Measurements from ENCODE around the gene ETS2. TPM values are rescaled to one million over a fixed set of nuclear protein-coding genes. Genes with fewer than 3 reads are reported as not detected.
"Not testable (repeated sequence)": the region's sequence is repeated elsewhere in the genome, so short reads cannot be mapped to it uniquely, and the experiment has no call there.

ETS2 gene
- polyA plus RNA-seq, 1 donor: 140 TPM

- H3K27me3 ChIP-seq (ENCODE audit: control insufficient read depth, insufficient read depth, low read length): no peaks in the 10 kb centered on the region
- peak overlapping the region; percentile 84 for H3K27ac ChIP-seq (ENCODE audit: low read length)
- 60% methylated on average over 2 of the region's 19 CpGs for WGBS (ENCODE audit: insufficient coverage, low lambda C conversion rate)
- peaks cover 22% of the 10 kb centered on the region for H3K4me1 ChIP-seq (ENCODE audit: control insufficient read depth, insufficient read depth, low read length)
- DNase-seq: peak; percentile 71 to 86
- H3K36me3 ChIP-seq (ENCODE audit: control insufficient read depth, insufficient read depth, low read length): peaks cover 57% of the 10 kb centered on the region
- H3K9me3 ChIP-seq (ENCODE audit: control insufficient read depth, low read depth, low read length): peaks cover 3% of the 10 kb centered on the region
- no peak overlapping the region for H3K4me3 ChIP-seq (ENCODE audit: low read length)
Measured at GRCh38 chr21:38824124-38824822, 18.5 kb downstream of the ETS2 start.

GRCh38 chr21:38825269-38825668 lies 19.5 kb downstream of the ETS2 start:
- no CpG with 5 or more reads among the region's 4 CpGs for WGBS (ENCODE audit: insufficient coverage, low lambda C conversion rate)
- Histone ChIP-seq H3K4me1 (ENCODE audit: control insufficient read depth, insufficient read depth, low read length) (peaks cover 22% of the 10 kb centered on the region), H3K36me3 (ENCODE audit: control insufficient read depth, insufficient read depth, low read length) (peaks cover 47% of the 10 kb centered on the region)

GRCh38 chr21:38825921-38826320 lies 20.2 kb downstream of the ETS2 start:
- H3K4me1 ChIP-seq (ENCODE audit: control insufficient read depth, insufficient read depth, low read length): peaks cover 22% of the 10 kb centered on the region
- peaks cover 40% of the 10 kb centered on the region for H3K36me3 ChIP-seq (ENCODE audit: control insufficient read depth, insufficient read depth, low read length)
- peaks cover 3% of the 10 kb centered on the region for H3K9me3 ChIP-seq (ENCODE audit: control insufficient read depth, low read depth, low read length)
- WGBS (ENCODE audit: insufficient coverage, low lambda C conversion rate): no CpG with 5 or more reads among the region's 2 CpGs
- H3K27ac ChIP-seq (ENCODE audit: low read length): no peak overlapping the region
- H3K27me3 ChIP-seq (ENCODE audit: control insufficient read depth, insufficient read depth, low read length): no peaks in the 10 kb centered on the region
- no peak for DNase-seq
- H3K4me3 ChIP-seq (ENCODE audit: low read length): no peak overlapping the region

More at GRCh38 chr21:38825269-38825668, 19.5 kb downstream of the ETS2 start:
- DNase-seq: no peak
- peak overlapping the region; percentile 84 for H3K27ac ChIP-seq (ENCODE audit: low read length)
- H3K27me3 ChIP-seq (ENCODE audit: control insufficient read depth, insufficient read depth, low read length): no peaks in the 10 kb centered on the region
- no peak overlapping the region for H3K4me3 ChIP-seq (ENCODE audit: low read length)
- peaks cover 3% of the 10 kb centered on the region for H3K9me3 ChIP-seq (ENCODE audit: control insufficient read depth, low read depth, low read length)

GRCh38 chr21:38828111-38828510 lies 22.4 kb downstream of the ETS2 start:
- H3K27me3 ChIP-seq (ENCODE audit: control insufficient read depth, insufficient read depth, low read length); DNase-seq; H3K9me3 ChIP-seq (ENCODE audit: control insufficient read depth, low read depth, low read length); H3K4me3 ChIP-seq (ENCODE audit: low read length); H3K27ac ChIP-seq (ENCODE audit: low read length): not testable (repeated sequence)
- Histone ChIP-seq H3K36me3 (ENCODE audit: control insufficient read depth, insufficient read depth, low read length) (peaks cover 18% of the 10 kb centered on the region), H3K4me1 (ENCODE audit: control insufficient read depth, insufficient read depth, low read length) (peaks cover 24% of the 10 kb centered on the region)
- 100% methylated on average over 1 of the region's 7 CpGs for WGBS (ENCODE audit: insufficient coverage, low lambda C conversion rate)

- H3K36me3 ChIP-seq (ENCODE audit: control insufficient read depth, insufficient read depth, low read length): no peaks in the 10 kb centered on the region
- H3K27ac ChIP-seq (ENCODE audit: low read length): peak overlapping the region; percentile 64
- no peaks in the 10 kb centered on the region for H3K27me3 ChIP-seq (ENCODE audit: control insufficient read depth, insufficient read depth, low read length)
- DNase-seq: no peak
- H3K4me3 ChIP-seq (ENCODE audit: low read length): no peak overlapping the region
- H3K4me1 ChIP-seq (ENCODE audit: control insufficient read depth, insufficient read depth, low read length): peaks cover 8% of the 10 kb centered on the region
- H3K9me3 ChIP-seq (ENCODE audit: control insufficient read depth, low read depth, low read length): no peaks in the 10 kb centered on the region
- WGBS (ENCODE audit: insufficient coverage, low lambda C conversion rate): no CpG with 5 or more reads among the region's 2 CpGs
Measured at GRCh38 chr21:38830671-38831525, 25.2 kb downstream of the ETS2 start.

- Histone ChIP-seq H3K36me3 (ENCODE audit: control insufficient read depth, insufficient read depth, low read length) (no peaks in the 10 kb centered on the region), H3K4me3 (ENCODE audit: low read length) (no peak overlapping the region), H3K27me3 (ENCODE audit: control insufficient read depth, insufficient read depth, low read length) (no peaks in the 10 kb centered on the region), H3K4me1 (ENCODE audit: control insufficient read depth, insufficient read depth, low read length) (peaks cover 8% of the 10 kb centered on the region), H3K9me3 (ENCODE audit: control insufficient read depth, low read depth, low read length) (no peaks in the 10 kb centered on the region), H3K27ac (ENCODE audit: low read length) (peak overlapping the region; percentile 78)
- peak; percentile 93 to 96 for DNase-seq
- no CpG with 5 or more reads among the region's 7 CpGs for WGBS (ENCODE audit: insufficient coverage, low lambda C conversion rate)
Measured at GRCh38 chr21:38831526-38832467, 26.1 kb downstream of the ETS2 start.

- WGBS (ENCODE audit: insufficient coverage, low lambda C conversion rate): no CpG with 5 or more reads among the region's 3 CpGs
- Histone ChIP-seq H3K4me3 (ENCODE audit: low read length) (no peak overlapping the region), H3K27ac (ENCODE audit: low read length) (no peak overlapping the region), H3K9me3 (ENCODE audit: control insufficient read depth, low read depth, low read length) (no peaks in the 10 kb centered on the region), H3K27me3 (ENCODE audit: control insufficient read depth, insufficient read depth, low read length) (no peaks in the 10 kb centered on the region), H3K36me3 (ENCODE audit: control insufficient read depth, insufficient read depth, low read length) (no peaks in the 10 kb centered on the region), H3K4me1 (ENCODE audit: control insufficient read depth, insufficient read depth, low read length) (peaks cover 8% of the 10 kb centered on the region)
- no peak for DNase-seq
Measured at GRCh38 chr21:38832664-38833063, 26.9 kb downstream of the ETS2 start.

GRCh38 chr21:38833117-38833516 lies 27.4 kb downstream of the ETS2 start:
- no CpG with 5 or more reads among the region's 3 CpGs for WGBS (ENCODE audit: insufficient coverage, low lambda C conversion rate)
- H3K27ac ChIP-seq (ENCODE audit: low read length): no peak overlapping the region

GRCh38 chr21:38834725-38835124 lies 29.0 kb downstream of the ETS2 start:
- DNase-seq: no peak
- Histone ChIP-seq H3K36me3 (ENCODE audit: control insufficient read depth, insufficient read depth, low read length) (no peaks in the 10 kb centered on the region), H3K27ac (ENCODE audit: low read length) (no peak overlapping the region), H3K27me3 (ENCODE audit: control insufficient read depth, insufficient read depth, low read length) (no peaks in the 10 kb centered on the region), H3K4me3 (ENCODE audit: low read length) (no peak overlapping the region), H3K9me3 (ENCODE audit: control insufficient read depth, low read depth, low read length) (no peaks in the 10 kb centered on the region), H3K4me1 (ENCODE audit: control insufficient read depth, insufficient read depth, low read length) (peaks cover 12% of the 10 kb centered on the region)
- WGBS (ENCODE audit: insufficient coverage, low lambda C conversion rate): no CpG with 5 or more reads among the region's 3 CpGs

More at GRCh38 chr21:38833117-38833516, 27.4 kb downstream of the ETS2 start:
- DNase-seq: no peak
- Histone ChIP-seq H3K9me3 (ENCODE audit: control insufficient read depth, low read depth, low read length) (no peaks in the 10 kb centered on the region), H3K4me1 (ENCODE audit: control insufficient read depth, insufficient read depth, low read length) (peaks cover 8% of the 10 kb centered on the region), H3K4me3 (ENCODE audit: low read length) (no peak overlapping the region), H3K36me3 (ENCODE audit: control insufficient read depth, insufficient read depth, low read length) (no peaks in the 10 kb centered on the region), H3K27me3 (ENCODE audit: control insufficient read depth, insufficient read depth, low read length) (no peaks in the 10 kb centered on the region)

Data from large intestine (tissue), 3 donors.